Sigmoid colon (tissue), 4 donors: ENCODE data around the gene CAMKK2.

Source experiments
- EP300 ChIP-seq, 4 donors: sonication (generic); formaldehyde crosslinking; IDR thresholded peaks; one replicate each; pipeline ENCODE4 v1.6.1; 2017; ENCODE audit warnings: antibody characterized with exemption in 4 of 4
- POLR2A ChIP-seq, 2 donors: fragments of 450-650 bp; IDR thresholded peaks; one replicate each; pipeline ENCODE4 v1.6.1; 2016; ENCODE audit warnings: antibody characterized with exemption in 2 of 2, mild to moderate bottlenecking in 2 of 2, moderate library complexity in 2 of 2
- TF ChIP-seq, protein P1 (sequence below), 4 experiments: fragments of 450-650 bp in 3 of 4; fragments of 200-600 bp in 1 of 4; IDR thresholded peaks; one replicate each; pipeline ENCODE4 v1.5.1; 2016 to 2019; ENCODE audit warnings: antibody characterized with exemption in 4 of 4, mild to moderate bottlenecking in 3 of 4, moderate library complexity in 2 of 4

DNA sequence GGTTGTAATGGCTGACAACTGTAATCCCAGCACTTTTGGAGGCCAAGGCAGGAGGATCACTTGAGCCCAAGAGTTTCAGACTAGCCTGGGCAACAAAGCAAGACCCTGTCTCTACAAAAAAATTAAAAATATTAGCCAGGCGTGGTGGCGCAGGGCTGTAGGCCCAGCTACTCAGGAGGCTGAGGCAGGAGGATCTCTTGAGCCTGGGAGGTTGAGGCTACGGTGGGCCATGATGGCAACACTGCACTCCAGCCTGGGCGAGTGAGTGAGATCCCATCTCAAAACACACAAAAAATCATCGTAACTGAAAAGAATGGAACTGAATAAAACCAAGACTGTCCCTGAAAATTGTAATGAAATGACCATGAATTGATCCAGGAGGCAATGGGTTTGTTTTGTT is 6.1 kb downstream of the CAMKK2 start:
- TF ChIP-seq, protein P1, sequence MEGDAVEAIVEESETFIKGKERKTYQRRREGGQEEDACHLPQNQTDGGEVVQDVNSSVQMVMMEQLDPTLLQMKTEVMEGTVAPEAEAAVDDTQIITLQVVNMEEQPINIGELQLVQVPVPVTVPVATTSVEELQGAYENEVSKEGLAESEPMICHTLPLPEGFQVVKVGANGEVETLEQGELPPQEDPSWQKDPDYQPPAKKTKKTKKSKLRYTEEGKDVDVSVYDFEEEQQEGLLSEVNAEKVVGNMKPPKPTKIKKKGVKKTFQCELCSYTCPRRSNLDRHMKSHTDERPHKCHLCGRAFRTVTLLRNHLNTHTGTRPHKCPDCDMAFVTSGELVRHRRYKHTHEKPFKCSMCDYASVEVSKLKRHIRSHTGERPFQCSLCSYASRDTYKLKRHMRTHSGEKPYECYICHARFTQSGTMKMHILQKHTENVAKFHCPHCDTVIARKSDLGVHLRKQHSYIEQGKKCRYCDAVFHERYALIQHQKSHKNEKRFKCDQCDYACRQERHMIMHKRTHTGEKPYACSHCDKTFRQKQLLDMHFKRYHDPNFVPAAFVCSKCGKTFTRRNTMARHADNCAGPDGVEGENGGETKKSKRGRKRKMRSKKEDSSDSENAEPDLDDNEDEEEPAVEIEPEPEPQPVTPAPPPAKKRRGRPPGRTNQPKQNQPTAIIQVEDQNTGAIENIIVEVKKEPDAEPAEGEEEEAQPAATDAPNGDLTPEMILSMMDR (IDR thresholded peaks at IDR 0.05) = no peak
- TF ChIP-seq EP300 (IDR thresholded peaks at IDR 0.05) (no peak), POLR2A (IDR thresholded peaks at IDR 0.05) (no peak)
